Inflammatory macrophage treated with lipopolysaccharide for 1 hour (primary cell): ENCODE measurements around the gene LRRC4C.

ENCODE experiments used
- DNase-seq, 2 donors: peaks; one replicate each; pipeline ENCODE4 v3.0.0-alpha.2; 2020 to 2022

LRRC4C gene

DNA sequence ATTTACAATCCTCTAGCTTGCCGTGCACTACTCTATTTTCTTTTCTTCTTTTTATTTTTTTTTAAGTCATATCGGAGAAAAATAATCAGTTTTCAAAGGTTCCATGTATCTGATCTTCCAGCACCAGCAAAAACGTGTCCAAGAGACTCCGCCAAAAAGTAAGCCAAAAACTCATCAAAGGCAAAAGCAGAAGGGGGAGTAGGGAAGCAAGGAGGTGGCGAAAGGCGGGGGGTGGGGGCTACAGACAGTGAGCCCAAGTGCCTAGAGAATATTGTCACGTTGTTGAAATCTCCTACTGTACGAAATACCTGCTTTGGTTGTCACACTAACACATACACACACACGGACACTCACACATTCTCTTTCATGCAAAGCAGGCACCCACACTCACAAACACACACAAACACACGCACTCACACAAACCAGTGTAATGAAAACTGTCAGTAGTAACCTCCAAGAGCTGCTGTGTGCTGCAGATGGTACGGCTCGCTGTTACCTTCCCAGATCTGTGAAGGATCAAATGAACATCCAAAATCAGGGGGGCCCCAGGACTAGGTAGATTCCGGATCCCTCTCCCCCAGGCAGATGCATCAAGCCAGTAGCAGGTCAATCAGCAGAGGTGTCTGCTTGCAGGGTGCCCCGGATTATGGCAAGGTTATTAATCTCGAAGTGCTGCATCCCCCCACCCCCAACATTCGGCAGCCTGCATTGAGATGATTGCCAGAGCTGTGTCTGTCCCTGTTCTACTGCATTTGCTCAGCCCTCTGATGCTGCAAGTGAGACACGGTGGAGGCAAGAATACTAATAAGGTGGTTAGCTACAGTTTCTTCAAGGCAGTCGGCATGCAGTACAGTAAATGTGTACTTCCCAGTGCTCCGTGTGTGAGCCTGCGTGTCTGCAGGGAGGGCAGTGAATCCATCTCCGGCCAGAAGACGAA, at the start of gene LRRC4C:
Gene LRRC4C, minus strand, starts transcription at position 188 of the 937 bp plus-strand sequence.
- no peak for DNase-seq

DNA sequence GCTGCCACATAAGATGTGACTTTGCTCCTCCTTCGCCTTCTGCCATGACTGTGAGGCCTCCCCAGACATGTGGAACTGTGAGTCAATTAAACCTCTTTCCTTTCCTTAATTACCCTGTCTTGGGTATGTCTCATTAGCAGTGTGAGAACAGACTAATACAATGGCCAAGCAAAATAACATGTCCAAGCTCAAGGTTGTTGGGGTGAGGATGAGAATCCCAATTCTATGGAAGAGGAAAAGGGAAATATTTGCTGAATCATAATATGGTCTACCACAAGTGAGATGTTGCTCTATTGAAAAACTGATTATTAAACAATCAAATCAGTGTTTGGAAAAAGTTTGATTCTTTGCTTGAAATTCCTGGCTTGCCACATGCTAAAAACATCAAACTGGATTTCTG, 48.7 kb upstream of the LRRC4C start:
- DNase-seq, result no peak

DNA sequence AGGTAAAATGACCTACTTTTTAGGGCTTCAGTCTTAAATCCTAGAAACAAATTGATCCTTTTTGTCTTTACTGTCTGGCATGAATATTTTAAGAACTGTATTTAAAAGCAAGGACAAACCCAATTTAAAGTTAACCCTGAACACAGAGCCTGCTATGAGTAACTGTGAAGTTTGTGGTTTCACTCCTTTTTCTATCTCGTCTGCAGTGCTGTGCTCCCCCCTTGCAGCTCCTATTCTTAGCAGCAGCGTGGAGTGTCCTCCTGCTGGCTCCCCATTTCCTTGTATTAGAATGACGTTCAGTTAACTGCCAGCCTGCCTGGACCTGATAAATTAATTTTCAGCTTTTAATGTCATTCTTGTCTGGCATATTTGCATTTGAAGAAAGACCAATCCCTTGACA, 40.0 kb upstream of the LRRC4C start:
- no peak for DNase-seq

DNA sequence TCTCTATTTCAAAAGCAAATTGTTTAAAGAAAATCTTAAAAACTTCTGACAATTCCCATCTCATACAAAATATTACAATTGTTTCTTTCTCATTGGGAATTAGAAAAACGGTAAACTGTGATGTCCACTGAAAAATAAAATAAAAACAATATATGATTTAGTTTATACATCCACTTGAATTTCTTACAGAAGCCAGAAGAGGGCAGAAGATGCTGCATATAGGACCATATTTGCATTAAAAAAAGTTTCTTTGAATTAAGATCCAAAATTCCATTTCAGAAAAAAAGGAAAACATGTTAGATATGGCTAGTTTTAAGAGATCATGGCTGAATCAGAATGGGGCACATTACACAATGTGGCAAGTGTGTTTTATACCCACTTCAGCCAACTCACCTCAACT, 39.3 kb upstream of the LRRC4C start:
- no peak for DNase-seq

DNA sequence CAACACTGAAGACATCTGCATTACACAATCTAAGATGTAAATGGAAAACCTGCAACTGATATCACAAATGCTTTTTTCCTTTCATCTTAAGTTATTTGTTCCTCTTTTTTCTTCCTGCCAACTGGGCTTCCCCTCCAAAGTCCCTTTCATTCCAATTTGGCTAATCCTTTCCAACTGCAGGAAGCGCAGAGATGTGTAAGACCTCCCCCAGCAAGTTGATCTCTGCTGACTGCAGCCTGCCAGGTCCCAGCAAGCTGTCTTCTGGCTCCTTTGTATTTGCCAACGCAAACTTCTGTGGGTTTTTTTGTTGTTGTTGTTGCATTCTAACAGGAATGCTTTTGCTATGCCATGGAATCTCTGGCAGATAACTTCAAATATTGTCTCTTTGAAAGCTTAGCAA, 38.5 kb upstream of the LRRC4C start:
- DNase-seq, result peak; percentile 1 to 5

DNA sequence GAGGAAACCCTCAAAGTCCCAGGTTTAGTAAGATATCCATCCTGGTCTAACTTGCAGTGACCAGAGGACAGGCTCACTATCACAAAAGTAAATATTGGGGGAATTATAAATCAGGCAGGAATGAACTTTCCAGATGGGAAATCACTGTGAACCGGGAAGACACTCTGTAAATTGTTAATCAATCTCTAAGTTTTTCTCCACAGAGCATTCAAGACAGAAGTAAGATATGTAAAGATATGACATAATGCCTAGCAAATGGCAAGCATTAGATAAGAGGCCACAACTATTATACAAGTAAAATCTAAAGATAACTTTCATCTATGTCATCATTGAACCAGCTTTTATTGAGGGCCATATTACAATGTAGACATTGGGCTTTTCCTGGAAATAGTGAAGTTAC, 35.3 kb upstream of the LRRC4C start:
- DNase-seq, result no peak

DNA sequence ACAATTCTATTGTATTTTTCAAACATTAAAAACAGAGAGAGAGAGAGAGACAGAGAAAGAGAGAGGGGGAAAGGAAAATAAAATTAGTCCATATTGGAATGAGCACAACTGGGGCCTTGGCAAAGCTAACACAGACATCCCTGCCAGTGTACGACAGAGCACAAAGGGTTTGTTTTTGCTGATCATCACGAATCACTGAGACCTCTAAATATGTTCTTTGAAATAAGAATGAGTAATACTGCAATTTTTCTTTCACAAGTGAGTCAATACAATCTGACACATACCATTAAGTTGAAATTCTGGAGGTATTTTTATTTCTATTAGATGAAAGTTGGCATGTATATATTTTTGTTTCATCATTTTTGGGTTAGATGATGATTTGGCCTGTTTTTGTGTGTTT, 27.0 kb upstream of the LRRC4C start:
- DNase-seq, result no peak

DNA sequence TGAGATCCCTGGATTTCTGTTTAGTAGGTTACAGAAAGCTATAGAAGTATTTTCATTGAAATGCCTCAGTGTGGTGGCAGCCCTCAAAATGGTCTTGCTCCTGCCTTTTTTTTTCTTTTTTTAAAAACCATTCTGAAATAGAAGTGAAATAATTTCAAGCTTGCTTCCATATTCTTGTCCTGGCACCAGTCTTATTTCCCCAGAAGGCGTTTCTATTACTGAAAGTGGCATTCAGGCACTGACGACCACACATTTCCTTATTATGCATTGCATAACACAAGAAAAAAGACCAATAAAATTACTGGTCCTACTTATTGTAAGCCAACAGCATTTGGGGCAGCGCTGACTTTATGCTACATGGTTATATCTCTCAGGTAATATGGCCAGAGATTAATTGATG, 24.5 kb upstream of the LRRC4C start:
- DNase-seq, result no peak

DNA sequence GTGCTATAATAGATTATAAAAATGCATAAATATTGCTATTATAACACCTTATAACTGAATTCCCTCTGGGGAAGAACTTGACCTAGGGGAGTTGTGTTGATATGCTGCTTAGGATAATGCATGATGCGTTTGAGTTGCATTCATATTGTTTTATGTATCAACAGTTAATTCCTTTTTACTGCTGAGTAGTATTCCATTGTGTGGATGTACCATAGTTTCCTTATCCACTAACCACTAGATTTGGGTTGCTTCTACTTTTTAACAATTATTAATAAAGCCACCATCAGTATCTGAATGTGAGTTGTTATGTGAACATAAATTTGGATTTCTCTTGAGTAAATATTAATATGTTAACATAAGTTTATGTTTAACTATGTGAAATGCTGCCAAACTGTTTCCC, 19.7 kb upstream of the LRRC4C start:
- DNase-seq, result no peak

DNA sequence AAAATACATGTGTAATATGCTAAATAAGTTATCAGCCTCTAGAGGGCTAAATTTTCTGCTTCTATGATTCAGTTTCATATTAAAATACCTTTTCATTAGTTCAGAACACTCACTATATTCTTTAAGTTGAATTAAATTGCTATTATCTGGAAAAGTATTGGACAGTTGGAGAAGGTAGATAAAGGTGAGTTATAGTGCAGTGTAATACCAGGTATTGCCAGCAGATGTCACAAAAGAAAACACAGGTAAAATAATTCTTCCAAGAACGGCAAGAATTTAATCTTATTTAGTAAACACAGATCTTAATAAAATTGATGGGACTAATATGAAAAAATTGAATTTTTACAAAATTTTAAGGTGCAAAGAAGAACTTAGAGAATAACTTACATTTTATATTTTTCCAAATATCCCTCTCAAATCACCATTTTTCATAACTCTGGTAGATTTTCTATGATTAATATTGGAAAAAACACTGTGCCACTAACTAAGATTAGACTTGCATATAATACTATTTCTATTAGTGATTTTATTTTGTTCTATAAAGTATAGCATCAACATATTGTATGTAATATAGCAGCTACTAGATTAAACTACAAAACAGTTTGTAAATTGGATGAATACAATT, 1.7 kb upstream of the LRRC4C start:
- no peak for DNase-seq

DNA sequence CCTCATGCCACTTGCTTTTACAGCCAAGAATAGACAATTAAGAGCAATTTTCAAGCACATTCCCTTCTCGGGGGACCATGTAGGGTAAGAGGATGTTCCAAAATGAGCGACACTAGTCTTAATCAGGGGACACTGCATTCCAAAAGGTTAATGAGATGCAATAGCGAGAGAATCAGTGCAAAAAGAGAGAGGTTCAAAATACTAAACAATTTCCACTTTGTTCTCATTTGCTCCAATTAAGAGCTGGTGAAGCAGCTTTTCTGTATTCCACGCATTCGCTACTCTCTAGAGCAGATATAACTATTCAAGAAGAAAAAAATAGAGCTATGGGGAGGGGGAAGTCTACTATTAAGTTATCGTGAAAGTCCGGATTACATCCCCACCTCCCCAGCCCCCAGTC, 811 bp downstream of the LRRC4C start:
- no peak for DNase-seq

DNA sequence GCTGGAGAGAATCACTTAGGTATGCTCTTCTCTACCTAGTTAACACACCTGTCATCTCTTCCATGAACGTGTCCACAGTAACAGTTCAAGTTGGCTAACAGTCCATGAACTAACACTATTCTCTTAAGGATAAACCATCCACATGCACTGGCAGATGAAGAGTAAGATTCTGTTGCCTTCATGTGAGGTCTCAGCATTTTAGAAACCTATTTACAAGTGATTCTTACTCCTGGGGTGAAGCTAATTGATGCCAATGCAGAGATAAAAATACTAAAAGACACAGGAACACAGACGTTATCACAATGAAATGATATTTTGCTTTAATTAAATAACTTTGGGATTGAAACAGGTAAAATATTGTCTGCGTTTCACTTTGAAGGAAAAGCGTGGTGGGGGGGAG, 1.3 kb downstream of the LRRC4C start:
- no peak for DNase-seq

DNA sequence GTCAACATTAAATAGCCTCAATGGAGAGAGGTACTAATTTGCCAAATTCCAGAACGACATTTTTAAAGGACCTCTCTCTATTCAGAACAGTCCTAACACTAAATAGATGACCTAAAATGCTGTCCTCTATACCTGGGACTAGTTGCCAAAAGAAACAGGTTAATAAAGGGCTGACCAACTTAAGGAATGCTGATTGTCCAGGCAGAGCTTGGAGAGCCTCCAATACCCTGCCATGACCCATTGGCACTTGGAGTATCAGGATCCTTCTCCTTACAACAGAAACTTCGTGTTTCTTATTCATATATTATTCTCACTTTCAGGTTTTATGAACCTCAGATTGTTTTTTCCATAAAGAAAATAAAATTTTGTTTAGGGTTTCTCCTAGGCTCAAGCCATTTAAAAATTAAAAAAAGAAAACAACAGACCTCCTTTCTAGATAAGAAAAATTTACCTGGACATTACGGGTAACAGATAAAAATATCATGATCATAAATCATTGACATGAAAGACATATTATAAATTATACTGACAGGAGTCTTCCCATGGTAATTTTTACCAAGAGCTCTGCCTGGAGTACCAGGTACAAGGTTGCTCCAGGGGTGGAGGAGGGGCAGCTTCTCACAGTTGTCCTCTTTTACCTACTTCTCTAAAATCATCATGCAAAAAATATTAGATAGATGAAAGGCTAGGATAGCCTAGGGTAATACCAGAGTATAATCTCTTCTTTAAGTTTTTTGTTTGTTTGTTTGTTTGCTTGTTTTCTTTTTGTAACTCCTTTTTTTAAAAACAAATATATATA, 2.0 kb downstream of the LRRC4C start:
- DNase-seq, result no peak

DNA sequence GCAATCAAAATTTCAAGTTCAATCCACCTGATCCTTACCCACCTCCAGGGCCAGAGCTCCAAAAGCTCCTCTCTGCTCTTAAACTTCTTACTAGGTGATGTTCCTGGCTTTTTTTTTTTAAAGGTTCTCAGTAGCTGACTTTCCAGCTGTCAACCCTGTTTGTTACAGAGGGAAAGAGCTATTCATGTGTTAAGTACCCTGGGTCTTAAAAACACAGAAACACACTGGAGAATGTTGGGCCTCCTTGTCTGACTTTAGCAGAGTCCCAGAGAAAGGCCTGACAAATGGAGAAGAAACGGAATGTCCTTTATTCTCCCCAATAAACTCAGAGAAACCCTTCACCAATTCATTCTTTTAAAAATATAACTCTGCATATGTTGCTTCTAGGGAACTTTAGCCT, 3.2 kb downstream of the LRRC4C start:
- no peak for DNase-seq

DNA sequence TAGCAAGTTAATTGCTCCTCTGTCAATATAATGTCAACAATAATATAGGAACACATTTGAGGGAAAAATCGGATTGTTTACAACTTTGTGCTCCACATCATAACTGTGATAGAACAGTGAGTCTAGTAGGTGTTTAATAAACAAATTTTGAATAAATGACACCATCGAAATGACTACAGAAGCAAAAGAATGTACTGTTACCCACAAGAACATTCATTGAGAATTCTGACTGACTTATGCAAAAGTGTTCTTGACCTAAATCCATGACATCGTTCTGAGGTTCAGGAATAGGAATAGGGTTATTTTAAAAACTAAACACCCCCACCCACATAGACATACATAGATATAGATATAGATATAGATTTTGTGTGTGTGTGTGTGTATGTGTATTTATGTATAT, 8.4 kb downstream of the LRRC4C start:
- DNase-seq, result no peak

DNA sequence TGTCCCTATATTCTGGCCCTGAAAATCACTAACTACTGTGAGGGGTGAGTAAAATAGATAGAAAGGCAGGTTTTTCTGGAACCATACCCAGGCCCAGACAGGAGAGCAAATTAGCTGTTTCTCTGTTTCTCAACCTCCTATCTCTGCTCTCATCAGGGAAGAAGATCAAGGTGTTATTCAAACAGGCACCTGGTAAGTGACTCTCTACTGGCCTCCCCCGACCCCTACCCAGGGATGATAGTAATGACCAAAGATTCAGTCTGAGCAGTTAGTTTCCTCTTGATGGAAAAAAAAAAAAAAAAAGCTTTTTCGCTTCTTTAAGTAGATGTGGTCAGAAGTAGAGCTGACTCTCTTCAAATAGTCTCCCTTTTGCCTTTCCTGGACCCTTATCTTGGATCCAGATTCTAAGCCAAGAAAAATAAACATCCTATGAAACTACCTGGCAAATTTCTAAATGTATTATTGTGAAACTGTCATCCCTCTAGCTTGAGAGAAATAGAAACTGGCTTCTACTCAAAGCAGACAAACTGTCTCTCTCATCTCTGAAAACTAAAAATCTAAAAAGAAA, 9.9 kb downstream of the LRRC4C start:
- DNase-seq, result no peak

DNA sequence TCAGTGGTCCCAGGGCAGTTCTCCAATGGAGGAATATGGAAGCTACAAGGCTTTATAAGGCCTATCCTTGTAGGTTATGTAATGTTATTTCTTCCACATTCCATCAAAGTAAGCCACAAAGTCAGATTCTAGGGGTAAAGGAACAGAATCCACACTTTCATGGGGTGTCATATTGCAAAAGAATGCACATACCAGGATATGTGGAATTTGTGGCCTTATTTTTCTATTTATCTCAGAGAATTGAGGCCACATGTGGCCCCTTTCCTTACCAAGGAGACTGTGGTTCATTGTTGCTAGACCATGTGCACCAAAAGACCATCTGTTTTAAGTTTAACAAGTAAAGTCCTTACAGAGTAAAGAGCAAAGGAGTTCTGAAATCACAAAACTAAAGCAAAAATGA, 12.9 kb downstream of the LRRC4C start:
- no peak for DNase-seq

DNA sequence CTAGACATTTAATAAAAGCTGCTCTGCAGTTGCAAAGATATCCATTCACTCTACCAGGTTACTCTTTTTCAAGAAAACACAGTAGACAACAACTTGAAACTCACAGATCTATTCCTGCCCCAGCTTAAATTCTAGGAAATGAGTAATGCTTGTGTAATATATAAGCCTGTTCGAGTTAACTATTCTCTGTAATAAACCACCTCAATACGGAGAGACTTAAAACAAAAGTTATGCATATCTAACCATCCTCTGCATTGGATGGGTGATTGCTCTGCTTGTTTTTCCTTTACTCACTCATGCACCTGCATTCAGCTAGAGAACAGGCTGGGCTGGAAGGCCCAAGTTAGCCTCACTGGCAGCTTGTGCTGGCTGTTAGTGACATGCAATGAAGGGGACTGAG, 13.3 kb downstream of the LRRC4C start:
- DNase-seq, result no peak

DNA sequence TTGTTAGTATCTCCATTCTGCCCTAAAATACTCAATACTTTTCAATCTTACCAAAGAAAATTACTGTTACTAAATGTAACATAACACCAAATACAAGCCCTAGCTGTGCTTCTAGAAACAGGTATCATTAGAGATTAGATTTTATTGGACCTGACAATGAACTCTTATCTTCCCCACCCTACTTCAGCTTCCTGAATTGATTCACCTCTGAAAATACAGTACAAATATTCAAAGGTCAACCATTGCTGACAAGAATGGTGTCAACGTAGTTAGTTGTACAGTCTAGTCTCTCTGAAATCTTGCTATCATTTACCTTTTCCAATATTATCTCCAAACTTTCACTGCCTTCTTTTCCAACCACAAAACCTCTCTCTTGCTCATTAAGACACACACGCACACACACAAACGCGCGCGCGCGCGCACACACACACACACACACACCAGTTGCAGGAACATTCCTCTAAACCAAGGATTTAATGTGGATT, 22.4 kb downstream of the LRRC4C start:
- no peak for DNase-seq

DNA sequence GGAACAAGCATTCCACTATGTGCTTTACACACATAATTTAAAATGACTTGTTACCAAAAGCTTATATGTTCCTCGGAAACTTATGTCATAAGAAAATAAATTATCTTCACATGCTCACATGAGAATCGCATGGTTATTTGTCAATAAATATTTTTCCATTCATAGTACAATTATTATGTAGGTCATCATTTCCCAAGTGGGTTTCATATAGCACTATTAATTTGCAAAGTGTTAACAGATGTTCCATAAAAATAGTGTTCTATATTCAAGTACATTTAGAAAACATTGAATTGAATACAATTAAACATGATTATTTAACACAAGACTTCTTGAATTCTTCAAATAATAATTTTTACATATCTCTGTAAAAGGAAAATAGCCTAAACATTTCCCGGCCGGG, 23.9 kb downstream of the LRRC4C start:
- no peak for DNase-seq

DNA sequence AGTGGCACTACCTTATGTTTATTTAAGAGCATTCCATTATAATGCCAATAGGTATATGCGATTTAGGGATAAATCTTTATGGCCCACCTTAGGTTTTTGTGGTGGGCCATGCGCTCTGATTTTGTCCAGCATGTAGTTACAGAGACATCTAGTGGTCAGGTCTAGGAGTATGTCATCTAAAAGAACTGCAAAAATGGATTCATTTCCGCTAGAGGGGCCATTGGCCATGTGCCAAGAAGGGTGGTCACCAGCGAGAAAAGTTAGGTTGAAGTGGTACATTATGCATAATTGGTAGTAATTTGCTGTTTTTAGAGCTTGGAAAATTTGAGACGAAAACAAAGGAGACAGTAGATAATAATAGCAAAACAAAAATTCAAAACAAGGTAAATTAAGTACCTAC, 27.7 kb downstream of the LRRC4C start:
- DNase-seq, result no peak

DNA sequence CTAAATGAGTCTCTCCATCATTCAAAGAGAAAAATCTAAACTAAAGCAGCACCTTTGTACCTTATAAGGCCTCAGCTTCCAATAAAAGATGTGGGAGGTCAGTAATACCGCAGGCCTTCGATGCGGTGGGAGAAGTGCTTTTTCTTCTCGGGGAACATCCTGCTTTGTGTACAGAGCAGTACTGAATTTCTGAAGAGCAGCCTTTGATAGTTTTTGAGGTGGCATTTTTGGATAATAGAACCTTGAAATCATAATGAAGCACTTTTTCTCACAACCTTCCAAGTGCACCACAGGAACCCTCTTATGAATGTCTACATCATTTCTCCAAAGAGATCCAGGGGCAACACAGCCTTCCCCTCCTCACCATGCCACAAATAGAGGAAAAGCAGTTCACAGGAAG, 39.6 kb downstream of the LRRC4C start:
- no peak for DNase-seq

DNA sequence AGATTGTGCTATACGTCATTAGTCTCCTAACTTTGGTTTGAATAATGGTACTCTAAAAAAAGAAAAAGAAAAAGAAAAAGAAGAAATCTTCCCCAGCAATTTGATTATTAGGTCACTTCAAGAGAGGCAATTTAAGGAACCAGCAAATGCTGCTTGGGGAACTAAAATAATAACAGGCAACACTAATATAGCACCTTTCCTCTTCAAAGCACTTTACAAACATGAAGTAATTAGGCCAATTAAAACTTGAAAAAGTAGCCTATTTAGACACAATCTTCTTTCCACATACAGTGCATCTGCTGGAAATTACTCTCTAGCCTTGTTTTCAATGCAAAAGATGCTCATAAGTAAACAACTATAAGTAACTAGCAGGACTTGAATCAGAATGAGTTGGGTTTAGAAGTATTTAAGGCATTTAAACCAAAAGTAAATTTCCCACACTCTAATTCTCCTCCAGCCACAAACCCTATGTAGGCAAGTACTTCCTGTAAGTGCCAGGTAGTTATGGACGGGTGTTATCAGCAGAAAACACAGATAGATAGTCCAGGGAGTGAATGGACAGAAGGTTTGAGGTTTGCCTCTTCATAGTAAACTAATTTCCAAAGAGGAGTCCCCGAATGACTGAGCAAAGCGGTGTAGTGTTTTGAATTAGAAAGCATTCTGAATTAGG, 44.5 kb downstream of the LRRC4C start:
- DNase-seq, result no peak
